Astrocyte (in vitro differentiated cells and primary cell): ENCODE data around the gene PAGR1. TPM values are rescaled to one million over a fixed set of nuclear protein-coding genes. Genes with fewer than 3 reads are reported as not detected.

Experiments used
- DNase-seq: peaks from one replicate; pipeline ENCODE4 v3.0.0-alpha.2; 2010; ENCODE audit warnings: low read depth
- FAIRE-seq: peaks from 2 replicates; lab custom pipeline; 2011; peaks lifted over from hg19 to GRCh38; lab: Jason Lieb, UNC
- H2AFZ ChIP-seq: 2 replicates; pipeline ENCODE4 v1.6.0; 2012; ENCODE audit warnings: low read depth, low read length, inconsistent platforms
- H3K27ac ChIP-seq: 2 replicates; pipeline ENCODE4 v1.5.1; 2011; ENCODE audit warnings: low read depth, low read length, inconsistent platforms
- H3K27me3 ChIP-seq: 2 replicates; pipeline ENCODE4 v1.6.0; 2011; ENCODE audit warnings: low read length, inconsistent platforms; ENCODE audit not compliant: insufficient read depth
- H3K36me3 ChIP-seq: 2 replicates; pipeline ENCODE4 v1.5.1; 2011; ENCODE audit warnings: low read length, inconsistent platforms; ENCODE audit not compliant: insufficient read depth
- H3K4me1 ChIP-seq: 2 replicates; pipeline ENCODE4 v1.5.1; 2011; ENCODE audit warnings: low read length, inconsistent platforms; ENCODE audit not compliant: insufficient read depth
- H3K4me2 ChIP-seq: 2 replicates; pipeline ENCODE4 v1.6.0; 2012; ENCODE audit warnings: low read length, inconsistent platforms
- H3K4me3 ChIP-seq: 2 replicates; pipeline ENCODE4 v1.5.1; 2011; ENCODE audit warnings: low read depth, mild to moderate bottlenecking, low read length, inconsistent platforms; ENCODE audit not compliant: insufficient read depth
- H3K79me2 ChIP-seq: 2 replicates; pipeline ENCODE4 v1.6.0; 2012; ENCODE audit warnings: mild to moderate bottlenecking, low read length, inconsistent platforms; ENCODE audit not compliant: insufficient read depth
- H3K9ac ChIP-seq: 2 replicates; pipeline ENCODE4 v1.6.0; 2012; ENCODE audit warnings: mild to moderate bottlenecking, low read length, inconsistent platforms
- H3K9me3 ChIP-seq: 2 replicates; pipeline ENCODE4 v1.5.1; 2012; ENCODE audit warnings: low read depth, mild to moderate bottlenecking, low read length, inconsistent platforms; ENCODE audit not compliant: insufficient read depth
- H4K20me1 ChIP-seq: 2 replicates; pipeline ENCODE4 v1.6.0; 2012; ENCODE audit warnings: low read length, inconsistent platforms; ENCODE audit not compliant: insufficient read depth
- H3K27ac Mint-ChIP-seq: one replicate; pipeline ENCODE4 v1.8.0; 2021; ENCODE audit warnings: mild to moderate bottlenecking, mixed read lengths; ENCODE audit not compliant: unreplicated experiment
- H3K27me3 Mint-ChIP-seq: one replicate; pipeline ENCODE4 v1.8.0; 2021; ENCODE audit warnings: low read depth, mixed read lengths; ENCODE audit not compliant: unreplicated experiment
- H3K36me3 Mint-ChIP-seq: one replicate; pipeline ENCODE4 v1.8.0; 2021; ENCODE audit warnings: low read depth, mixed read lengths; ENCODE audit not compliant: unreplicated experiment
- H3K4me1 Mint-ChIP-seq: one replicate; pipeline ENCODE4 v1.8.0; 2021; ENCODE audit warnings: low read depth, mixed read lengths; ENCODE audit not compliant: unreplicated experiment
- H3K4me3 Mint-ChIP-seq: one replicate; pipeline ENCODE4 v1.8.0; 2021; ENCODE audit warnings: mild to moderate bottlenecking, moderate library complexity, mixed read lengths; ENCODE audit not compliant: unreplicated experiment
- H3K9me3 Mint-ChIP-seq: one replicate; pipeline ENCODE4 v1.8.0; 2021; ENCODE audit warnings: mild to moderate bottlenecking, mixed read lengths; ENCODE audit not compliant: unreplicated experiment
- EZH2 ChIP-seq: IDR thresholded peaks from 2 replicates; pipeline ENCODE4 v1.6.1; 2012; ENCODE audit warnings: mild to moderate bottlenecking, low read length, inconsistent platforms; ENCODE audit not compliant: insufficient read depth
- total RNA-seq: library from RNA; stranded (reverse); gene quantifications from 2 replicates; pipeline ENCODE4 v1.2.1, GENCODE V29; 2021
- TF ChIP-seq, protein P1 (sequence below): IDR thresholded peaks from 2 replicates; pipeline ENCODE4 v1.5.1; 2011; ENCODE audit warnings: low read depth, mild to moderate bottlenecking, inconsistent platforms, low read length, moderate library complexity; ENCODE audit not compliant: insufficient read depth

Gene PAGR1
- total RNA-seq, 1 donor from 2014 or later, result 20.8 TPM

DNA sequence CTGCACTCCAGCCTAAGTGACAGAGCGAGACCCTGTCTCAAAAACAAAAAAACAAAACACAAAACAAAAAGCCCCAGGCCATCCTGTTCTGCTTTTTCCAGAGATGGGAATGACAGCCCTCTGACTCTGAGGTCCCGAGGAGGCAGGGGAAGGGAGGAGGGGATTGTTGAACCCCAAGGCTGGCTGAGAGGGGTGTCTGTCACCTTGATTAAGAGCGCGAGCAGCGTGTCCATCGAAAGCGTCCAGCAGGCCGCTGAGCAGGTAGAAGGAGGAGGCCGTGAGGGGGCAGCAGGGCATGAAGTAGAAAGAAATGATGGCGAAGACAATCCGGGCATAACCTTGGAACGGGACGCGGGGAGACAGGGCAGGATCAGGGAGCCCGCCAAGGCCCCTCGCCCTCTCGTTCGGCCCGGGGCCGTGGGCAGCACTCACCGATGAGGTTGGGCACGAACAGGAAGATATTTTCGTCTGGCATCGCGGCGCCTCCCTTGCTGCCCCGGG lies 46.5 kb downstream of the PAGR1 start:
- H3K4me3 ChIP-seq, result peak overlapping the region; percentile 66
- TF ChIP-seq EZH2, result no peak
- TF ChIP-seq, protein P1, sequence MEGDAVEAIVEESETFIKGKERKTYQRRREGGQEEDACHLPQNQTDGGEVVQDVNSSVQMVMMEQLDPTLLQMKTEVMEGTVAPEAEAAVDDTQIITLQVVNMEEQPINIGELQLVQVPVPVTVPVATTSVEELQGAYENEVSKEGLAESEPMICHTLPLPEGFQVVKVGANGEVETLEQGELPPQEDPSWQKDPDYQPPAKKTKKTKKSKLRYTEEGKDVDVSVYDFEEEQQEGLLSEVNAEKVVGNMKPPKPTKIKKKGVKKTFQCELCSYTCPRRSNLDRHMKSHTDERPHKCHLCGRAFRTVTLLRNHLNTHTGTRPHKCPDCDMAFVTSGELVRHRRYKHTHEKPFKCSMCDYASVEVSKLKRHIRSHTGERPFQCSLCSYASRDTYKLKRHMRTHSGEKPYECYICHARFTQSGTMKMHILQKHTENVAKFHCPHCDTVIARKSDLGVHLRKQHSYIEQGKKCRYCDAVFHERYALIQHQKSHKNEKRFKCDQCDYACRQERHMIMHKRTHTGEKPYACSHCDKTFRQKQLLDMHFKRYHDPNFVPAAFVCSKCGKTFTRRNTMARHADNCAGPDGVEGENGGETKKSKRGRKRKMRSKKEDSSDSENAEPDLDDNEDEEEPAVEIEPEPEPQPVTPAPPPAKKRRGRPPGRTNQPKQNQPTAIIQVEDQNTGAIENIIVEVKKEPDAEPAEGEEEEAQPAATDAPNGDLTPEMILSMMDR, result no peak
- H3K4me2 ChIP-seq, result peak overlapping the region; percentile 99
- H4K20me1 ChIP-seq, result no peaks in the 10 kb centered on the region
- Mint-ChIP-seq H3K27me3 (no peaks in the 10 kb centered on the region), H3K27ac (peak overlapping the region; percentile 98), H3K4me1 (peaks cover 6% of the 10 kb centered on the region), H3K4me3 (peak overlapping the region; percentile 99), H3K36me3 (peaks cover 15% of the 10 kb centered on the region), H3K9me3 (no peaks in the 10 kb centered on the region)
- no peaks in the 10 kb centered on the region for H3K27me3 ChIP-seq
- H3K4me1 ChIP-seq, result peaks cover 7% of the 10 kb centered on the region
- peak overlapping the region; percentile 82 for H2AFZ ChIP-seq
- peaks cover 14% of the 10 kb centered on the region for H3K36me3 ChIP-seq
- H3K9me3 ChIP-seq, result no peaks in the 10 kb centered on the region
- H3K9ac ChIP-seq, result peak overlapping the region; percentile 88
- no peak for FAIRE-seq
- peaks cover 15% of the 10 kb centered on the region for H3K79me2 ChIP-seq
- DNase-seq, result no peak
- H3K27ac ChIP-seq, result peak overlapping the region; percentile 98

DNA sequence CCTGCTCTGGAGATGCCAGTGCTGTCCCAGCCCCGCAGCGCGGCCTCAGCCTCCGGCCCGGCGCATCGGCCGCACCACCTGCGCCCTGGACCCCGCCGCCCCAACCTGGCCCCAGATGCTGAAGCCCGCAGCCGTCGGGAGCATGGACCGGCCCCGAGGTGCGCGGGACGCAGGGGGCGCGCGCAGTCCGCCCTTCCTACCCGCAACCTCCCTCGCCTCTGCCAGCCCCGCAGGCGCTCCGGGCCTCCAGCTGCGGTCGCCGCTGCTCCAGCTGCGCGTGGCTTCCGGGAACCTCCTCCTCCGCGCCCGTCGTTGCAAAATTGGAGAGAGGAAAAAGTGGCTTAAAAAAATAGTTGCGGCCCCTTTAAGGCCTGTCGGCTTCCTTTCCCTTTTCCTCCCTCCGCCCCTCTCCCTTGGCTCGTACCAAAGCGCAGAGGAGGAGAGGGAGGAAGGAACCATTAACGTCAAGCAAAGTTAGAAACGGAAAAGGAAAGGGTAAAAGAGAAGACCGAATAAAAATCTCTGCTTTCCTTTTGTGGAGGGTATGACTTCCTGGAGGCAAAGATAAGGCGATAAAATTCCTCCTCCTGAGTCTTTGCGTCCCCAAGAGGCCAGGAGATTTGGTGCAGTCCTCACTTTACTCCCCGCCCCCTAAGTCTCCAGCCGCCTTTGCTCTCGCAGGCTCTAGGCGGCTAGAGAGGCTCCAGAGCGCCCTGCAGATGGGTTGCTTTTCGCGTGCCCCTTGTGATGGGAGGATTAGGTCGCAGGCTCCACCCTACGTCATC lies 47.1 kb downstream of the PAGR1 start, which contains the start of gene CDIPT:
CDIPT (minus strand) TSS at position 343 of the 785 bp plus-strand sequence. CDS start 369 bp downstream, outside the sequence.
- Mint-ChIP-seq H3K4me1 (peaks cover 4% of the 10 kb centered on the region), H3K36me3 (peaks cover 15% of the 10 kb centered on the region), H3K27ac (peak within 1 kb of the TSS; percentile 99), H3K9me3 (no peaks in the 10 kb centered on the region), H3K4me3 (peak within 1 kb of the TSS; percentile 99), H3K27me3 (peaks cover 5% of the 10 kb centered on the region)
- Histone ChIP-seq H4K20me1 (no peaks in the 10 kb centered on the region), H3K36me3 (peaks cover 14% of the 10 kb centered on the region), H2AFZ (peak within 1 kb of the TSS; percentile 82), H3K9me3 (no peaks in the 10 kb centered on the region), H3K27ac (peak within 1 kb of the TSS; percentile 98), H3K27me3 (no peaks in the 10 kb centered on the region), H3K9ac (peak within 1 kb of the TSS; percentile 88), H3K4me3 (peak within 1 kb of the TSS; percentile 66), H3K79me2 (peaks cover 15% of the 10 kb centered on the region), H3K4me1 (peaks cover 7% of the 10 kb centered on the region), H3K4me2 (peak within 1 kb of the TSS; percentile 99)
- peak; percentile 95 for DNase-seq
- no peak for TF ChIP-seq EZH2
- TF ChIP-seq, protein P1, result peak; percentile 57
- no peak for FAIRE-seq
